Measurements from ENCODE around the gene DUS1L.

GRCh38 chr17:82045936-82046484 lies 19.6 kb downstream of the DUS1L start:
- TF ChIP-seq, protein P1, sequence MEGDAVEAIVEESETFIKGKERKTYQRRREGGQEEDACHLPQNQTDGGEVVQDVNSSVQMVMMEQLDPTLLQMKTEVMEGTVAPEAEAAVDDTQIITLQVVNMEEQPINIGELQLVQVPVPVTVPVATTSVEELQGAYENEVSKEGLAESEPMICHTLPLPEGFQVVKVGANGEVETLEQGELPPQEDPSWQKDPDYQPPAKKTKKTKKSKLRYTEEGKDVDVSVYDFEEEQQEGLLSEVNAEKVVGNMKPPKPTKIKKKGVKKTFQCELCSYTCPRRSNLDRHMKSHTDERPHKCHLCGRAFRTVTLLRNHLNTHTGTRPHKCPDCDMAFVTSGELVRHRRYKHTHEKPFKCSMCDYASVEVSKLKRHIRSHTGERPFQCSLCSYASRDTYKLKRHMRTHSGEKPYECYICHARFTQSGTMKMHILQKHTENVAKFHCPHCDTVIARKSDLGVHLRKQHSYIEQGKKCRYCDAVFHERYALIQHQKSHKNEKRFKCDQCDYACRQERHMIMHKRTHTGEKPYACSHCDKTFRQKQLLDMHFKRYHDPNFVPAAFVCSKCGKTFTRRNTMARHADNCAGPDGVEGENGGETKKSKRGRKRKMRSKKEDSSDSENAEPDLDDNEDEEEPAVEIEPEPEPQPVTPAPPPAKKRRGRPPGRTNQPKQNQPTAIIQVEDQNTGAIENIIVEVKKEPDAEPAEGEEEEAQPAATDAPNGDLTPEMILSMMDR (conservative IDR thresholded peaks at IDR 0.05; ENCODE audit: low read length): no peak
- no peak for TF ChIP-seq EZH2phosphoT487 (IDR thresholded peaks at IDR 0.05; ENCODE audit: borderline replicate concordance)
